Neural cell (in vitro differentiated cells): ENCODE data around the gene AFTPH. TPM values are rescaled to one million over a fixed set of nuclear protein-coding genes. Genes with fewer than 3 reads are reported as not detected.

Experiments used
- H2AFZ ChIP-seq: fragments of 200-600, 300-800 bp; sonication (generic), shearing (Covaris generic); 2 replicates; pipeline ENCODE4 v1.6.0; 2014; ENCODE audit warnings: low read depth, mild to moderate bottlenecking, antibody characterized with exemption, low read length, moderate library complexity
- H3F3A ChIP-seq: fragments of 200-600 bp; shearing (Covaris generic); 2 replicates; pipeline ENCODE4 v1.6.1; 2016; ENCODE audit warnings: mild to moderate bottlenecking, moderate library complexity, mixed read lengths, antibody characterized with exemption, low read length; ENCODE audit not compliant: insufficient read depth, poor library complexity, severe bottlenecking
- H3K27ac ChIP-seq: fragments of 200-600, 300-800 bp; sonication (generic), shearing (Covaris generic); 2 replicates; pipeline ENCODE4 v1.5.1; 2014; ENCODE audit warnings: mild to moderate bottlenecking, low read length, moderate library complexity
- H3K27me3 ChIP-seq: fragments of 300-800, 200-600 bp; sonication (generic), shearing (Covaris generic); 2 replicates; pipeline ENCODE4 v1.6.0; 2014; ENCODE audit warnings: mild to moderate bottlenecking, low read depth, low read length, moderate library complexity; ENCODE audit not compliant: insufficient read depth
- H3K36me3 ChIP-seq: fragments of 300-800, 200-600 bp; sonication (generic), shearing (Covaris generic); 2 replicates; pipeline ENCODE4 v1.5.1; 2014; ENCODE audit warnings: mild to moderate bottlenecking, antibody characterized with exemption, low read length, moderate library complexity; ENCODE audit not compliant: insufficient read depth
- H3K4me2 ChIP-seq: fragments of 300-800, 200-600 bp; sonication (generic), shearing (Covaris generic); 2 replicates; pipeline ENCODE4 v1.6.0; 2014; ENCODE audit warnings: mild to moderate bottlenecking, low read length
- H3K4me3 ChIP-seq: fragments of 300-800, 200-600 bp; sonication (generic), shearing (Covaris generic); 2 replicates; pipeline ENCODE4 v1.5.1; 2014; ENCODE audit warnings: mild to moderate bottlenecking, low read length, moderate library complexity
- H3K79me2 ChIP-seq: fragments of 200-600 bp; shearing (Covaris generic); replicated peaks from 2 replicates; pipeline ENCODE4 v1.6.0; 2014; ENCODE audit warnings: mild to moderate bottlenecking, low read length, moderate library complexity; ENCODE audit not compliant: insufficient read depth
- H3K9ac ChIP-seq: fragments of 300-800, 200-600 bp; sonication (generic), shearing (Covaris generic); 2 replicates; pipeline ENCODE4 v1.6.1; 2016; ENCODE audit warnings: mild to moderate bottlenecking, low read length, mixed read lengths
- H3K9me2 ChIP-seq: fragments of 200-600 bp; shearing (Covaris generic); 2 replicates; pipeline ENCODE4 v1.6.1; 2016; ENCODE audit warnings: mild to moderate bottlenecking, low read length, mixed read lengths; ENCODE audit not compliant: insufficient read depth
- H3K9me3 ChIP-seq: fragments of 200-600, 300-800 bp; sonication (generic), shearing (Covaris generic); 2 replicates; pipeline ENCODE4 v1.6.1; 2016; ENCODE audit warnings: mild to moderate bottlenecking, mixed run types, low read length, moderate library complexity, mixed read lengths
- H4K20me1 ChIP-seq: fragments of 200-600 bp; shearing (Covaris generic); 2 replicates; pipeline ENCODE4 v1.6.1; 2016; ENCODE audit warnings: mild to moderate bottlenecking, mixed run types; ENCODE audit not compliant: insufficient read depth
- CTCF ChIP-seq: fragments of 450-650 bp; IDR thresholded peaks from 2 replicates; pipeline ENCODE4 v1.5.1; 2014; ENCODE audit warnings: antibody characterized with exemption, mild to moderate bottlenecking, moderate library complexity; ENCODE audit not compliant: poor library complexity, severe bottlenecking
- EP300 ChIP-seq: fragments of 450-650 bp; conservative IDR thresholded peaks from 2 replicates; pipeline ENCODE4 v1.6.1; 2014; ENCODE audit warnings: antibody characterized with exemption, mild to moderate bottlenecking, moderate library complexity; ENCODE audit not compliant: poor library complexity, severe bottlenecking
- EZH2 ChIP-seq: fragments of 200-600, 300-800 bp; shearing (Covaris generic), sonication (generic); IDR thresholded peaks from 2 replicates; pipeline ENCODE4 v1.6.1; 2014; ENCODE audit warnings: antibody characterized with exemption, low read length, borderline replicate concordance, mild to moderate bottlenecking; ENCODE audit not compliant: insufficient read depth, poor library complexity, severe bottlenecking
- MXI1 ChIP-seq: fragments of 450-650 bp; conservative IDR thresholded peaks from 2 replicates; pipeline ENCODE4 v1.6.1; 2014; ENCODE audit warnings: antibody characterized with exemption, mild to moderate bottlenecking; ENCODE audit not compliant: poor library complexity, severe bottlenecking
- POLR2AphosphoS5 ChIP-seq: IDR thresholded peaks from 2 replicates; pipeline ENCODE4 v1.6.1; 2012
- RAD21 ChIP-seq: fragments of 450-650 bp; conservative IDR thresholded peaks from 2 replicates; pipeline ENCODE4 v1.6.1; 2014; ENCODE audit warnings: antibody characterized with exemption, mild to moderate bottlenecking, moderate library complexity
- REST ChIP-seq: IDR thresholded peaks from 2 replicates; pipeline ENCODE4 v1.6.1; 2012; ENCODE audit warnings: borderline replicate concordance
- SMC3 ChIP-seq: fragments of 450-650 bp; conservative IDR thresholded peaks from 2 replicates; pipeline ENCODE4 v1.6.1; 2014; ENCODE audit warnings: antibody characterized with exemption, mild to moderate bottlenecking, moderate library complexity; ENCODE audit not compliant: poor library complexity
- TAF1 ChIP-seq: IDR thresholded peaks from 2 replicates; pipeline ENCODE4 v1.6.1; 2012; ENCODE audit warnings: low read depth
- polyA plus RNA-seq: library from polyadenylated mRNA; depleted of rRNA; stranded (reverse); fragments of >200 nt; gene quantifications from 2 replicates; pipeline ENCODE4 v1.2.3, GENCODE V29; 2014

AFTPH gene
- polyA plus RNA-seq, 1 donor from 2014 or later: 63.0 TPM

GRCh38 chr2:64632835-64633819 lies 109.0 kb downstream of the AFTPH start:
- peaks cover 4% of the 10 kb centered on the region for H3K36me3 ChIP-seq
- no peaks in the 10 kb centered on the region for H4K20me1 ChIP-seq
- no peaks in the 10 kb centered on the region for H3K9me3 ChIP-seq

More at GRCh38 chr2:64632835-64633819, 109.0 kb downstream of the AFTPH start:
- H3K9ac ChIP-seq: no peak overlapping the region
- H2AFZ ChIP-seq: no peak overlapping the region
- no peaks in the 10 kb centered on the region for H3K79me2 ChIP-seq
- H3K4me2 ChIP-seq: no peak overlapping the region
- H3K27me3 ChIP-seq: no peaks in the 10 kb centered on the region
- no peaks in the 10 kb centered on the region for H3K9me2 ChIP-seq
- no peak overlapping the region for H3K27ac ChIP-seq
- no peak overlapping the region for H3K4me3 ChIP-seq
- no peaks in the 10 kb centered on the region for H3F3A ChIP-seq
- TF ChIP-seq EZH2: no peak
- TF ChIP-seq RAD21: no peak
- TF ChIP-seq EP300: no peak
- no peak for TF ChIP-seq CTCF
- no peak for TF ChIP-seq POLR2AphosphoS5
- no peak for TF ChIP-seq MXI1
- no peak for TF ChIP-seq REST
- no peak for TF ChIP-seq SMC3
- TF ChIP-seq TAF1: no peak
